HG02588 (cell line): Measurements from ENCODE around the gene RPRD1B.

Source experiments
- ATAC-seq: cut with Tn5 transposase; IDR thresholded peaks from one replicate; pipeline ENCODE4 v1.9.1; 2021; ENCODE audit warnings: mild to moderate bottlenecking, moderate library complexity; ENCODE audit not compliant: unreplicated experiment

Gene RPRD1B

GRCh38 chr20:38034961-38035360, 1.4 kb downstream of the RPRD1B start:
- ATAC-seq = no peak

- ATAC-seq = no peak
Measured at GRCh38 chr20:38036366-38036765, 2.8 kb downstream of the RPRD1B start.

GRCh38 chr20:38040276-38040675, 6.7 kb downstream of the RPRD1B start:
- no peak for ATAC-seq

- no peak for ATAC-seq
Measured at GRCh38 chr20:38043512-38044300, 10.2 kb downstream of the RPRD1B start.

- no peak for ATAC-seq
Measured at GRCh38 chr20:38044685-38045084, 11.1 kb downstream of the RPRD1B start.

GRCh38 chr20:38046572-38046971, 13.0 kb downstream of the RPRD1B start:
- no peak for ATAC-seq

GRCh38 chr20:38049800-38050199, 16.3 kb downstream of the RPRD1B start:
- no peak for ATAC-seq

- ATAC-seq = no peak
Measured at GRCh38 chr20:38050686-38051085, 17.1 kb downstream of the RPRD1B start.

GRCh38 chr20:38052870-38053269, 19.3 kb downstream of the RPRD1B start:
- no peak for ATAC-seq

GRCh38 chr20:38054647-38055046, 21.1 kb downstream of the RPRD1B start:
- ATAC-seq = no peak

GRCh38 chr20:38055294-38055693, 21.7 kb downstream of the RPRD1B start:
- no peak for ATAC-seq

- no peak for ATAC-seq
Measured at GRCh38 chr20:38055848-38056247, 22.3 kb downstream of the RPRD1B start.

- peak; percentile 62 for ATAC-seq
Measured at GRCh38 chr20:38057351-38057972, 23.9 kb downstream of the RPRD1B start.

- no peak for ATAC-seq
Measured at GRCh38 chr20:38059832-38060231, 26.3 kb downstream of the RPRD1B start.

- ATAC-seq = no peak
Measured at GRCh38 chr20:38060536-38060935, 27.0 kb downstream of the RPRD1B start.

- ATAC-seq = no peak
Measured at GRCh38 chr20:38061109-38061508, 27.6 kb downstream of the RPRD1B start.

GRCh38 chr20:38062890-38063289, 29.3 kb downstream of the RPRD1B start:
- ATAC-seq = no peak

GRCh38 chr20:38063911-38064530, 30.5 kb downstream of the RPRD1B start:
- no peak for ATAC-seq

GRCh38 chr20:38065764-38066375, 32.3 kb downstream of the RPRD1B start:
- no peak for ATAC-seq

- no peak for ATAC-seq
Measured at GRCh38 chr20:38066969-38067716, 33.6 kb downstream of the RPRD1B start.
